Measurements from ENCODE around the gene VCP. TPM values are rescaled to one million over a fixed set of nuclear protein-coding genes. Genes with fewer than 3 reads are reported as not detected.

The VCP gene
- total RNA-seq, 1 donor from 2014 or later = 390 TPM

DNA sequence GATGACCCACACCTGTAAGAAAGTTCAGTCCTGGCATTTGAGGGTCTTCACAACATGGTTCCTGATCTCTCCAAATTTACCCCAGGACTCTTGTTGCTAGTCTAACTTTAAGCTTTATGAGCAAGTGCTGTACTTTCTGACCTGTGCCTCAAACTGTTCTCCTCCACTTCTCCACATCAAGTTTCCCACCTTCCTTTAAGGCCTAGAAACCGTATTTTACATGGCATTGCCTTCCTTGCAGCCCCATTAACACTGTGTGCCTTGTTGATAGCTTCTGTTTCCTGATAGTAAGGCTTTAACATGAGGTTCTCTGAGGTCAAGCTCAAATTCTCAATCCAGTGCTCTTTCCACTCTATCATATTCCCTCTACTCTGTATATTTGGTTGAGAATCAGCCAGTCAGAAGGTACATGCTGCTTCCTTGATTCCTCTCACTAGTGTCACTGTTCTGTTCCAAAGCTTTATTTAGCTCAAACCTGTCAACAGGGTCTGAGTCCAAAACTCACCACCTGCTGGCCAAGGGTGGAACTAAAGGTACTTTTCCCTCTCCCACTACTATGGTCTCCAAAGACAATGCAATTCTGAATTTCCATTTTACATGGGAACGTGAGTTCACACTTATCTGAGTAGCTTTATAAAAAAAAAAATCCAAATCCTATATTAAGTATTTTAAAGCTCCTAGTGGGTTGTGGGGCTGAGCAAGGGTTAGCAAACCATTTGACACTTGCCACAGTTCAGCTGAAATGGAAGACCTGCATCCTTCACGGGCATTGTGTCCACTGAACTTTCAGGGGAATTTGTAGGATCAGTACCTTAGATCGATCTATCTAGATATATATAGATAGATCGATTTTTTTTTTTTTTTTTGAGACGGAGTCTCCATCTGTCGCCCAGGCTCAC lies 21.1 kb downstream of the VCP start:
- H3K4me3 Mint-ChIP-seq (ENCODE audit: unreplicated experiment) = no peak overlapping the region
- H3K36me3 ChIP-seq (ENCODE audit: insufficient read depth, low read length) = peaks cover 34% of the 10 kb centered on the region
- FAIRE-seq = no peak
- H4K20me1 ChIP-seq (ENCODE audit: insufficient read depth, low read length) = peaks cover 53% of the 10 kb centered on the region
- H3K79me2 ChIP-seq (ENCODE audit: insufficient read depth, low read length) = peaks cover 2% of the 10 kb centered on the region
- H3K27me3 ChIP-seq (ENCODE audit: insufficient read depth, low read length) = no peaks in the 10 kb centered on the region
- TF ChIP-seq, protein P1, sequence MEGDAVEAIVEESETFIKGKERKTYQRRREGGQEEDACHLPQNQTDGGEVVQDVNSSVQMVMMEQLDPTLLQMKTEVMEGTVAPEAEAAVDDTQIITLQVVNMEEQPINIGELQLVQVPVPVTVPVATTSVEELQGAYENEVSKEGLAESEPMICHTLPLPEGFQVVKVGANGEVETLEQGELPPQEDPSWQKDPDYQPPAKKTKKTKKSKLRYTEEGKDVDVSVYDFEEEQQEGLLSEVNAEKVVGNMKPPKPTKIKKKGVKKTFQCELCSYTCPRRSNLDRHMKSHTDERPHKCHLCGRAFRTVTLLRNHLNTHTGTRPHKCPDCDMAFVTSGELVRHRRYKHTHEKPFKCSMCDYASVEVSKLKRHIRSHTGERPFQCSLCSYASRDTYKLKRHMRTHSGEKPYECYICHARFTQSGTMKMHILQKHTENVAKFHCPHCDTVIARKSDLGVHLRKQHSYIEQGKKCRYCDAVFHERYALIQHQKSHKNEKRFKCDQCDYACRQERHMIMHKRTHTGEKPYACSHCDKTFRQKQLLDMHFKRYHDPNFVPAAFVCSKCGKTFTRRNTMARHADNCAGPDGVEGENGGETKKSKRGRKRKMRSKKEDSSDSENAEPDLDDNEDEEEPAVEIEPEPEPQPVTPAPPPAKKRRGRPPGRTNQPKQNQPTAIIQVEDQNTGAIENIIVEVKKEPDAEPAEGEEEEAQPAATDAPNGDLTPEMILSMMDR (IDR thresholded peaks at IDR 0.05; ENCODE audit: insufficient read depth, low read depth, low read length) = peak; percentile 78
- TF ChIP-seq EZH2 (IDR thresholded peaks at IDR 0.05; ENCODE audit: insufficient read depth, low read length) = no peak
- peaks cover 5% of the 10 kb centered on the region for H3K4me1 Mint-ChIP-seq (ENCODE audit: low read depth, unreplicated experiment)
- no peak overlapping the region for H3K4me2 ChIP-seq (ENCODE audit: low read length)
- no peaks in the 10 kb centered on the region for H3K9me3 ChIP-seq (ENCODE audit: insufficient read depth, low read depth, low read length)
- H3K27ac Mint-ChIP-seq (ENCODE audit: unreplicated experiment) = peak overlapping the region; percentile 43
- H3K4me1 ChIP-seq (ENCODE audit: insufficient read depth, low read length) = no peaks in the 10 kb centered on the region
- DNase-seq (ENCODE audit: low read depth) = no peak
- no peak overlapping the region for H3K4me3 ChIP-seq (ENCODE audit: insufficient read depth, low read depth, low read length)
- H3K27ac ChIP-seq (ENCODE audit: low read depth, low read length) = no peak overlapping the region
- H2AFZ ChIP-seq (ENCODE audit: low read depth, low read length) = no peak overlapping the region
- peaks cover 27% of the 10 kb centered on the region for H3K36me3 Mint-ChIP-seq (ENCODE audit: low read depth, unreplicated experiment)
- H3K9ac ChIP-seq (ENCODE audit: low read length) = no peak overlapping the region
- peaks cover under 1% of the 10 kb centered on the region for H3K9me3 Mint-ChIP-seq (ENCODE audit: unreplicated experiment)
- H3K27me3 Mint-ChIP-seq (ENCODE audit: low read depth, unreplicated experiment) = no peaks in the 10 kb centered on the region

DNA sequence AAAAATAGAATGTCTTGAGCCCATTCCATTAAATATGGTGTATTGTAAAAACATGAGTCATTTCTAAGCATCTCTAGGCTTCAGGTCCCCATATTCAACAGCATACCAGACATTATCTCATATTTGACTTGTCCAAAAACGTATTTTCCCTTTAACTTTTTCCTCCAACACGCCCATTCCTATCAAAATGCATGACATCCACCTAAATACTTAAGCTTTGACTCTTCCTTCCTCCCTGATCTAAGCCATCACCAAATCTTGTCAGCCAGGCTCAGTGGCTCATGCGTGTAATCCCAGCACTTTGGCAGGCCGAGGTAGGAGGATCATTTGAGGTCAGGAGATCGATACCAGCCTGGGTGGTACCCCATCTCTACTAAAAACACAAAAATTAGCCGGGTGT lies 23.9 kb downstream of the VCP start:
- H3K4me3 Mint-ChIP-seq (ENCODE audit: unreplicated experiment) = no peak overlapping the region

More for the DNA sequence above, 23.9 kb downstream of the VCP start:
- Mint-ChIP-seq H3K4me1 (ENCODE audit: low read depth, unreplicated experiment) (peaks cover 19% of the 10 kb centered on the region), H3K27me3 (ENCODE audit: low read depth, unreplicated experiment) (no peaks in the 10 kb centered on the region), H3K9me3 (ENCODE audit: unreplicated experiment) (peaks cover 2% of the 10 kb centered on the region), H3K36me3 (ENCODE audit: low read depth, unreplicated experiment) (peaks cover 32% of the 10 kb centered on the region), H3K27ac (ENCODE audit: unreplicated experiment) (no peak overlapping the region)
- H3K9ac ChIP-seq (ENCODE audit: low read length) = no peak overlapping the region
- H3K4me2 ChIP-seq (ENCODE audit: low read length) = no peak overlapping the region
- FAIRE-seq (no peak), DNase-seq (ENCODE audit: low read depth) (peak; percentile 35)
- peaks cover 44% of the 10 kb centered on the region for H4K20me1 ChIP-seq (ENCODE audit: insufficient read depth, low read length)
- no peak overlapping the region for H3K4me3 ChIP-seq (ENCODE audit: insufficient read depth, low read depth, low read length)
- no peaks in the 10 kb centered on the region for H3K9me3 ChIP-seq (ENCODE audit: insufficient read depth, low read depth, low read length)
- TF ChIP-seq EZH2 (IDR thresholded peaks at IDR 0.05; ENCODE audit: insufficient read depth, low read length) = no peak
- TF ChIP-seq, protein P1 (IDR thresholded peaks at IDR 0.05; ENCODE audit: insufficient read depth, low read depth, low read length) = no peak
- H3K4me1 ChIP-seq (ENCODE audit: insufficient read depth, low read length) = peaks cover 4% of the 10 kb centered on the region
- no peak overlapping the region for H2AFZ ChIP-seq (ENCODE audit: low read depth, low read length)
- no peaks in the 10 kb centered on the region for H3K27me3 ChIP-seq (ENCODE audit: insufficient read depth, low read length)
- H3K79me2 ChIP-seq (ENCODE audit: insufficient read depth, low read length) = no peaks in the 10 kb centered on the region
- H3K27ac ChIP-seq (ENCODE audit: low read depth, low read length) = no peak overlapping the region
- peaks cover 13% of the 10 kb centered on the region for H3K36me3 ChIP-seq (ENCODE audit: insufficient read depth, low read length)
